ENCODE data around the gene IQGAP1.

The IQGAP1 gene

DNA sequence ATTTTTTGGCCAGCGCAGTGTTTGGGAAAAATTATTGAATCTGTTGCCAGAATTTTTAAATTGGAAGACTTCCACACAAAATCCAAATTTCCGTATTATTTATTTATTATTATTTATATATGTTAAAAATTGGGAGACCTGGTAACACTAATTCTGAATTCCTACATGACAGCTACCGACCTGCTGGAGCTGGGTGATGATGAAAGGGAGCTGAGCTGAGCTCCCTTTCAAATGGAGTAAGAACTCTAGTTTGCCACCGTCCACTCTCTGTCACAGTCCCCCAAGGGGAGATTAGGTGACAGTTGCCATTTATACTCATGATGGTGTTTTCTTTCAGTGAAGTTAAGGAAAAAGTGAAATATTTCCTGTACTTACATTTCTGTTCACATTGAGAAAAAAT is 143.1 kb downstream of the IQGAP1 start:
- DNase-seq: no peak

DNA sequence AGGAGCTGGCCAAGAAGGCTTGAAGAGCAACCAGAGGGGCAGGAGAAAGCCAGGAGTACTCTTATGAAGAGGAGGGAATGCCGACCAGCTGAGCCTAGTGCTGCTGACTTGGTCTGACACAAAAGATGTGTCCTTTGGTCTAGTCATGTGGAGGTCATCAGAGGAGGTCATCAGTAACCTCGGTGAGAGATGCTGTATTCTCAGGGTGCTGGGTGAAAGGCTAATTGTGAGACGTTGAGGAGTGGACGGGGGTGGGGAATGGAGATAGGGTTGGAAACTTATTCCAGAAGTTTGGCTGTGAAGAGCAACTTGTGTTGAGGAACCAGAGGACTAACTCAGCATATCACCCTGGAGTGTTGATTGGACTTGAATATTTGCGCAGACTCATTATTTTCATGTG is 147.2 kb downstream of the IQGAP1 start:
- DNase-seq: no peak

DNA sequence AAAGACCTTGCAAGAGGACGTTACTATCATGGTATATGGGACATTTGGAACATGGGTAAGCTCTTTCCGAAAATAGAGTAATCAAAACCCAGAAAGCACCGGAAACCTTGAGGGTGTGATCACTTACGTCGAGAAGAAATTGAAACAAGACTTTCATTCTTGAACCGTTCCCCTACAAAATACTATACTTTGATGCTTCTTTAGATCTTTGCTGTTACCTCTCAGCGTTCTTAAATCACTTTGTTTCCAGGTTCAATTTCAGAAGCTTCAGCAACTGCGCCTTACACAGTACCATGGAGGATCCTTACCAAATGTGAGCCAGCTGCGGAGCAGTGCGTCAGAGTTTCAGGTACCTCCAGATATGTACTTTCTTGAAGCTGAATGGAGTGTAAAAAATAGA is 151.7 kb downstream of the IQGAP1 start:
- no peak for DNase-seq

DNA sequence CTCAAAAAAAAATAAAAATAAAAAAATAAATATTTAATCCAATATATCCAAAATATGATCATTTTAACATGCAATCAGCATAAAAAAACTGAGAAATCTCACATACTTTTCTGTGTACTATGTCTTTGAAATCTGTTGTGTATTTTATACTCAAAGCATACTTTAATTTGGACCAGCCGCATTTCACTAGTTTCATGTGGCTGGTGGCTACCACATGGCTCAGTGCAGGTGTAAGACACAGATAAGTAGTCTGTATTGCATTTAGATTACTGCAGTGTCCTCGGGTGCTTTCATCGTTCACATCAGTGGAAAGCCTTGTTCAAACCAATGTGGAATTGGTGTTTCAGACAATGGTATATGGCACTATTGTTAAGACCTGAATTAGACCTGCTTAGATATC is 152.7 kb downstream of the IQGAP1 start:
- no peak for DNase-seq

DNA sequence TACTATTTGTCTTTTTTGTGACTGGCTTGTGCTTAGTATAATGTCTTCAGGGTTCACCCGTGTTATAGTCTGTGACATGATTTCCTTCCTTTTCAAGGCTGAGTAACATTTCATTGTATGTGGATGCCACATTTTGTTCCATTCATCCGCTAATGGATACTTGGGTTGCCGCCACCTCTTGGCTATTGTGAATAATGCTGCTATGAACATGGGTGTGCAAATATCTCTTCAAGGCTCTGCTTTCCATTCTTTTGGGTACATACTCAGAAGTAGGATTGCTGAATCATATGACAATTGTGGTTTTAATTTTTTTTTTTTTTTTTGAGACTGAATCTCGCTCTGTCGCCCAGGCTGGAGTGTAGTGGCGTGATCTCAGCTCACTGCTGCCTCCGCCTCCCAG is 157.1 kb downstream of the IQGAP1 start:
- DNase-seq: no peak

DNA sequence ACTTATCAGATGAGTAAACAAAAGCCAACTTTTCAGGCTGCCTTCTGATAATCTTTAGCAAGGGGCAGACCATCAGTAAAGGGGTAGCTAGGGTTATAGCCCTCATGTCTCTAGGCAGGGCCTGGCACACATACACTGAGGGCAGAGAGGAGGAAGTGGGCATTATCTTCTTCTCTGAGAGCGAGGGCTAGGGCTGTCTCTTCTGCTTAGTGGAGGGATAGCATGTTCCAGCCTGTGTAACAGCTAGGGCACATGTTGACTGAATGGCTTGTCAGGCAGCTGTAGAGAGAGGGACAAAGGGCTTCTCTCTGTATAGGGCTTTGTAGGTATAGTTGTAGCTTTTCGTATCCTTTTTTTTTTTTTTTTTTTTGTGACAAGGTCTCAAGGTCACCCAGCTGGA is 159.5 kb downstream of the IQGAP1 start:
- DNase-seq: no peak

DNA sequence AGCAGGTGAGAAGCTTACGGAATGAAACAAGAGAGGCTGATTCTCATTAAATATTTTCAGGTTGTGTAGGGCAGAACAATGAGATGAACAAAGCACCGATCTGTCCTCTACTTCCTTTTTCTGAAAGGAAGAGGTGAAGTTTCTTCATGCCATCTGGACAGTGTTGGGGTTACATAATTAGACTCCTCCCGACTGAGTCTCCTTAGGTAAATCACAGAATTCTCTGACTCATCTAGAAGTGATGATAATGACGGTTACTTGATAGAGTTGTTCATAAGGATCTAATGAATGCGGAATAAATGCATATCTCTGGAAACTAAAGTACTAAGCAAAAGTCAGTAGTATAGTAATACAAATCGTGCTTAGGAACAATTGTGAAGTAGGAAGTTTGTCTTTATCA is 162.9 kb downstream of the IQGAP1 start:
- no peak for DNase-seq

All from DMS79 (cell line).